SK-N-SH treated with all-trans-retinoic acid at 6 μM for 48 hours (cell line): ENCODE measurements around the gene NDOR1.

ENCODE experiments used
- ATAC-seq: fragments of 200-7000 bp; cut with Tn5 transposase; 3 replicates; pipeline ENCODE4 v1.9.1; 2020; ENCODE audit warnings: mild to moderate bottlenecking, moderate library complexity
- BACH2 ChIP-seq: fragments of 250-450 bp; sonication (Bioruptor Pico); IDR thresholded peaks from 2 replicates; pipeline ENCODE4 v1.9.0; 2021; ENCODE audit warnings: mild to moderate bottlenecking, borderline replicate concordance
- CREB5 ChIP-seq: fragments of 250-450 bp; sonication (Bioruptor Pico); IDR thresholded peaks from 2 replicates; pipeline ENCODE4 v1.5.1; 2020; ENCODE audit warnings: low read depth, mild to moderate bottlenecking, moderate library complexity
- CSDC2 ChIP-seq: fragments of 250-450 bp; sonication (Bioruptor Pico); IDR thresholded peaks from 2 replicates; pipeline ENCODE4 v1.5.0; 2020; ENCODE audit warnings: mild to moderate bottlenecking, moderate library complexity
- CSRNP3 ChIP-seq: fragments of 250-450 bp; sonication (Bioruptor Pico); IDR thresholded peaks from 2 replicates; pipeline ENCODE4 v1.5.1; 2021; ENCODE audit warnings: mild to moderate bottlenecking, moderate library complexity
- ESRRG ChIP-seq: fragments of 250-450 bp; sonication (Bioruptor Pico); IDR thresholded peaks from 2 replicates; pipeline ENCODE4 v1.6.1; 2021; ENCODE audit warnings: mild to moderate bottlenecking
- GLIS3 ChIP-seq: fragments of 250-450 bp; sonication (Bioruptor Pico); IDR thresholded peaks from 2 replicates; pipeline ENCODE4 v1.5.0; 2020; ENCODE audit warnings: mild to moderate bottlenecking, moderate library complexity
- ISL1 ChIP-seq: fragments of 250-450 bp; sonication (Bioruptor Pico); IDR thresholded peaks from 2 replicates; pipeline ENCODE4 v2.1.2; 2022; ENCODE audit warnings: mild to moderate bottlenecking, moderate library complexity
- OSR1 ChIP-seq: fragments of 250-450 bp; sonication (Bioruptor Pico); IDR thresholded peaks from 2 replicates; pipeline ENCODE4 v1.8.0; 2022; ENCODE audit warnings: moderate library complexity, mild to moderate bottlenecking, inconsistent platforms
- PATZ1 ChIP-seq: fragments of 250-450 bp; sonication (Bioruptor Pico); IDR thresholded peaks from 2 replicates; pipeline ENCODE4 v1.8.0; 2020; ENCODE audit warnings: mild to moderate bottlenecking, moderate library complexity, borderline replicate concordance
- POU6F1 ChIP-seq: fragments of 250-450 bp; sonication (Bioruptor Pico); IDR thresholded peaks from 2 replicates; pipeline ENCODE4 v1.8.0; 2021; ENCODE audit warnings: low read depth, mild to moderate bottlenecking, moderate library complexity, borderline replicate concordance
- RARB ChIP-seq: fragments of 250-450 bp; sonication (Bioruptor Pico); IDR thresholded peaks from 2 replicates; pipeline ENCODE4 v1.8.0; 2021; ENCODE audit warnings: mild to moderate bottlenecking, moderate library complexity
- SNAI2 ChIP-seq: fragments of 250-450 bp; sonication (Bioruptor Pico); IDR thresholded peaks from 2 replicates; pipeline ENCODE4 v1.5.0; 2020; ENCODE audit warnings: mild to moderate bottlenecking, moderate library complexity
- TCF4 ChIP-seq: fragments of 250-450 bp; sonication (Bioruptor Pico); IDR thresholded peaks from 2 replicates; pipeline ENCODE4 v1.8.0; 2021; ENCODE audit warnings: mild to moderate bottlenecking, moderate library complexity, borderline replicate concordance
- TOX ChIP-seq: fragments of 250-450 bp; sonication (Bioruptor Pico); IDR thresholded peaks from 2 replicates; pipeline ENCODE4 v1.8.0; 2021; ENCODE audit warnings: mild to moderate bottlenecking, moderate library complexity, borderline replicate concordance
- TSHZ2 ChIP-seq: fragments of 250-450 bp; sonication (Bioruptor Pico); IDR thresholded peaks from 2 replicates; pipeline ENCODE4 v1.5.0; 2020; ENCODE audit warnings: mild to moderate bottlenecking, moderate library complexity
- ZC3H10 ChIP-seq: fragments of 250-450 bp; sonication (Bioruptor Pico); IDR thresholded peaks from 2 replicates; pipeline ENCODE4 v1.5.1; 2021; ENCODE audit warnings: mild to moderate bottlenecking, moderate library complexity
- ZFP3 ChIP-seq: fragments of 250-450 bp; sonication (Bioruptor Pico); IDR thresholded peaks from 2 replicates; pipeline ENCODE4 v1.5.0; 2020; ENCODE audit warnings: mild to moderate bottlenecking, moderate library complexity
- ZFP30 ChIP-seq: fragments of 450-650 bp; formaldehyde crosslinking; IDR thresholded peaks from 2 replicates; pipeline ENCODE4 v1.5.0; 2022; ENCODE audit warnings: mild to moderate bottlenecking, moderate library complexity
- ZNF565 ChIP-seq: fragments of 450-650 bp; formaldehyde crosslinking; conservative IDR thresholded peaks from 2 replicates; pipeline ENCODE4 v1.5.0; 2020; ENCODE audit warnings: low read depth, mild to moderate bottlenecking, moderate library complexity
- ZNF70 ChIP-seq: fragments of 450-650 bp; formaldehyde crosslinking; IDR thresholded peaks from 2 replicates; pipeline ENCODE4 v1.5.0; 2020; ENCODE audit warnings: mild to moderate bottlenecking, moderate library complexity
- ZNF8 ChIP-seq: fragments of 450-650 bp; formaldehyde crosslinking; IDR thresholded peaks from 2 replicates; pipeline ENCODE4 v1.5.0; 2020; ENCODE audit warnings: mild to moderate bottlenecking, moderate library complexity

Gene NDOR1

DNA sequence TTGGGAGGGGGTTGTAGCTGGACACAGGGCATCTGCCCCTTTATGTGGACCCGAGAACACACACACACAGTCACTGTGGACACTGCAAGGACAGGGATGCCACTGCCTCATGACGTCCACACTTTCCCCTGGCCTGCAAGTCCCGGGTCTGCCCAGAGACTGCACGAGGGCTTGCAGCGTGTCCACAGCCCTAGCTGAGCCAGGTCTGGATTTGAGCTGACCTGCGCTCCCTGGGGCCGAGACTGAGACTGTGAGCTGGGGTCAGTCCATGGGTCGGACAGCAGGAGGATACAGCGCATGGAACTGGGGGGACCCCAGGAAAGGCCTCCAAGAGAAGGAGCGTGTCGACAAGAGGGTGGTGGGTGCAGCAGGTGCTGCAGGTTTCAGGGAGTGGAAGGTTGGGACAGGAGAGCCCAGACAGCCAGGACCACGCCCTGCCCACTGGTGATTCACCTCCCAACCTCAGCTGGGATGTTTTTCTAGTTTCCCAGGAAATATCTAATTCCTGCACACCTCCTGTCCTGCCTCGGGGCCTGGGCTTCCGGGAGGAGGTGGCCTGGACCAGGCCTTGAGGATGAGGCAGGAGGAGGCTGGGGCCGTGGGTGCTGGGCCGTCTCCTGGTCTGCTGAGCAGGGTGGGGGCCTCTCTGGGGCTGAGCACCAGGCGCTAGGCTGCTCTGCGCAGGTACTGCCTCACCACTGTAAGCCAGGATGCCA, 21.0 kb downstream of the NDOR1 start:
- no peak for ATAC-seq
- TF ChIP-seq ZC3H10 (no peak), ZFP3 (CRISPR knock-in tag) (peak; percentile 82; the same call in 1 of the 2 replicates)

DNA sequence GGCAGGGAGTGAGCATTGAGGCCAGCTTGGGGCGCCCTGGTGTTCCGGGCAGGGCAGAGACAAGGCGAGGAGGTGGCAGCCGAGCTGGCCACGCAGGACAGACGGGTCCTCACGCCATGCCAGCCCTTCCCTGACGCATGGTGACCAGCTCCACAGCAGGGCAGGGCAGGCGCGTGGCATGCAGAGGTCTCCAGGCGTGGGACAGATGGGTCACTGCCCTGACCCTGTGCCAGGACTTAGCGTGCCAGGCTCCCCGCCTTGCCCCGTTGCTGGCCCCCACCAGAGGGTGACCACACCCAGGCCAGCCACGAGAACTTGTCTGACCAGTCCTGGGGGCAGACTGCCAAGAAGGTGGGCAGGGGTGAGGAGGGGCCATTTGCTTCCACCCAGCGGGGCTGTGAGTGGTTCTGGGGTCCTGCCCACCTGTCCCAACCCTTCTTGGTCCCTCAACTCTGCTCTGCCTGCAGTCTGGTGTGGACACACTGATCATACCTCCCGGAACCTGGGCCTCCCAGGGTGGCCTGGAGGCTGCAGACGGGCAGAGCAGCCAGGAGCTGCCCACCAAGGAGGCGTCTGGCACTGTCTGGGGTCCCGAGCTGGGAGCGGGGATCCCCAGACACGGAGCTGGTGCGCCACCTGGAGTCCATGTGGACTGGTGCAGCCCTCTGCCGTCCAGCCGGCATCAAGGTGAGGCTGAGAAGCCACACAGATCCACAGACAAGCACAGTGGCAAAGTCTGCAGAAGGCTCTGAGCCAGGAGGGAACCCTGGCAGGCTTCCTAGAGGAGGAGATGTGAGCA, 21.8 kb downstream of the NDOR1 start, which contains the start of gene RNF224:
Gene RNF224 (plus strand): TSS at position 449 of the 799 bp plus-strand sequence. CDS start 834 bp downstream, outside the sequence.
- TF ChIP-seq POU6F1 (CRISPR knock-in tag) (no peak), OSR1 (no peak), RARB (CRISPR knock-in tag) (no peak), TSHZ2 (CRISPR knock-in tag) (no peak), SNAI2 (no peak), ZFP30 (no peak), ZNF70 (no peak), ISL1 (no peak), TCF4 (no peak; the same call in 1 of the 2 replicates), ZNF8 (CRISPR knock-in tag) (no peak), ZNF565 (CRISPR knock-in tag) (no peak), GLIS3 (CRISPR knock-in tag) (no peak), PATZ1 (CRISPR knock-in tag) (no peak), CREB5 (no peak), BACH2 (no peak), ESRRG (no peak), ZFP3 (CRISPR knock-in tag) (no peak)
- peak; percentile 67 for ATAC-seq

DNA sequence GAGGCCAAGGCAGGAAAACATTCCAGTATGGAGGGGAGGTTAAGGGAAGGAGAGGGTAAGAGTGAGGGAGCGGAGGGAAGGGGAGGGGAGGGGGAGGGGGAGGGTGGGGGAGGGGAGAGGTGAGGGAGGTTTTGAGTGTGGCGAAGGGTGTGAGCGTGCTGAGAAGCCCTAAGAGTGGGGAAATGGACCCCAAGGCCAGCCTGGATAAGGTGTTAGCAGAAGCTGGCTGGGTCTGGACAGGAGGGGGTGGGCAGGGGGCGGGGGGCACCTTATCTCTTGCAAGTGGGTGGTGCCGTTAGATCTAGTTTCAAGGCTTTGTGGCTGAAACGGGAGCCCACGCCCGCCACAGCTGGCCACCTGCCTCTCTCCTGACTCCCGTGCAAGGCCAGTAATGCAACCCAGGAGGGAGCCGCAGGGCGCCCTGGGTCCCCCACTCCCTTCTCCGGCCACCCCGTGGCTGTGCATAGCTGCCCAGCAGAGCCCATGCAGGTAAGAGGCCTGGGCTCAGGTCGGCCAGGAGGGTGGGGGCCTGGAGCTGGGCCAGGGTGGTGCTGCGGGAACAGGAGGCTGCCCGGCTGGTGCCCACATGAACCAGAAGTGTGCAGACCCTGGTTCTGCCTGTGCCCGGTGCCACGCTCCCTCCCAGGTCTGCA, 22.5 kb downstream of the NDOR1 start:
- ATAC-seq, result no peak
- TF ChIP-seq ISL1 (no peak), ZFP3 (CRISPR knock-in tag) (no peak), TSHZ2 (CRISPR knock-in tag) (no peak), ZFP30 (no peak), TOX (CRISPR knock-in tag) (no peak), CSRNP3 (no peak), SNAI2 (no peak), ZNF70 (no peak), CSDC2 (no peak), POU6F1 (CRISPR knock-in tag) (no peak)
